ENCODE measurements around the gene LIX1L.

GRCh38 chr1:145967288-145967687 is 9.5 kb upstream of the LIX1L start:
- TF ChIP-seq CTCF (IDR thresholded peaks at IDR 0.05 in 4 of 5, conservative IDR thresholded peaks at IDR 0.05 in 1 of 5) (no peak), POLR2A (IDR thresholded peaks at IDR 0.05) (no peak)
